ENCODE data around the gene HLX.

Gene HLX

GRCh38 chr1:220902916-220903315 lies 23.7 kb downstream of the HLX start:
- no peak for DNase-seq

GRCh38 chr1:220904876-220905275 lies 25.6 kb downstream of the HLX start:
- no peak for DNase-seq

- DNase-seq = no peak
Measured at GRCh38 chr1:220905650-220906560, 26.7 kb downstream of the HLX start.

GRCh38 chr1:220906561-220907334 lies 27.5 kb downstream of the HLX start:
- DNase-seq = no peak

GRCh38 chr1:220908757-220909156 lies 29.5 kb downstream of the HLX start:
- no peak for DNase-seq

GRCh38 chr1:220910021-220910420 lies 30.8 kb downstream of the HLX start:
- DNase-seq = no peak

GRCh38 chr1:220914283-220915116 lies 35.3 kb downstream of the HLX start:
- DNase-seq = no peak

- no peak for DNase-seq
Measured at GRCh38 chr1:220915117-220915440, 35.8 kb downstream of the HLX start.

GRCh38 chr1:220915954-220916353 lies 36.7 kb downstream of the HLX start:
- DNase-seq = no peak

- no peak for DNase-seq
Measured at GRCh38 chr1:220917101-220917500, 37.9 kb downstream of the HLX start.

GRCh38 chr1:220917535-220918209 lies 38.4 kb downstream of the HLX start:
- no peak for DNase-seq

GRCh38 chr1:220918285-220918951 lies 39.2 kb downstream of the HLX start:
- DNase-seq = no peak

- no peak for DNase-seq
Measured at GRCh38 chr1:220920967-220921366, 41.7 kb downstream of the HLX start.

- no peak for DNase-seq
Measured at GRCh38 chr1:220921498-220921897, 42.3 kb downstream of the HLX start.

GRCh38 chr1:220921971-220922635 lies 42.9 kb downstream of the HLX start:
- DNase-seq = no peak

- no peak for DNase-seq
Measured at GRCh38 chr1:220922951-220923350, 43.7 kb downstream of the HLX start.

GRCh38 chr1:220924331-220924970 lies 45.2 kb downstream of the HLX start:
- DNase-seq = no peak

GRCh38 chr1:220925707-220926106 lies 46.5 kb downstream of the HLX start:
- no peak for DNase-seq

GRCh38 chr1:220926146-220926545 lies 46.9 kb downstream of the HLX start:
- DNase-seq = no peak

GRCh38 chr1:220927442-220927841 lies 48.2 kb downstream of the HLX start:
- DNase-seq = no peak

- DNase-seq = no peak
Measured at GRCh38 chr1:220928320-220928719, 49.1 kb downstream of the HLX start.
